Lower lobe of right lung (tissue), 2 donors: Measurements from ENCODE around the gene DUSP1. TPM values are rescaled to one million over a fixed set of nuclear protein-coding genes. Genes with fewer than 3 reads are reported as not detected.

Source experiments
- ATAC-seq, 2 donors: fragments of 200-7000 bp; cut with Tn5 transposase; one replicate each; pipeline ENCODE4 v1.9.1; 2020 to 2022; ENCODE audit warnings: mild to moderate bottlenecking in 2 of 2, moderate library complexity in 2 of 2
- DNase-seq: peaks from one replicate; pipeline ENCODE4 v3.0.0-alpha.2; 2020
- H3K27ac ChIP-seq: fragments of 200-600 bp; one replicate; pipeline ENCODE4 v1.8.0; 2022
- H3K27me3 ChIP-seq: fragments of 200-600 bp; one replicate; pipeline ENCODE4 v1.8.0; 2022; ENCODE audit warnings: low read depth
- H3K36me3 ChIP-seq: fragments of 200-600 bp; one replicate; pipeline ENCODE4 v1.8.0; 2022; ENCODE audit warnings: mild to moderate bottlenecking
- H3K4me1 ChIP-seq: fragments of 200-600 bp; one replicate; pipeline ENCODE4 v1.8.0; 2022
- H3K4me3 ChIP-seq: fragments of 200-600 bp; one replicate; pipeline ENCODE4 v1.8.0; 2022; ENCODE audit warnings: mild to moderate bottlenecking
- H3K9me3 ChIP-seq: fragments of 200-600 bp; one replicate; pipeline ENCODE4 v1.8.0; 2022
- intact Hi-C: fragments of 100-400 bp; cut with DNase I; formaldehyde crosslinking; loops from one replicate; pipeline ENCODE4 v1.11.0; 2022
- total RNA-seq: library from RNA; stranded (reverse); fragmentation: NEBNext Ultra II Directional; extraction: Animal tissue kit (Norgen Biotek cat#: 25700); gene quantifications from one replicate; pipeline ENCODE4 v1.2.1, GENCODE V29; 2021
- TF ChIP-seq, protein P1 (sequence below): fragments of 200-600 bp; IDR thresholded peaks from one replicate; pipeline ENCODE4 v1.8.0; 2022; ENCODE audit warnings: antibody characterized with exemption, mild to moderate bottlenecking
- donor health status: DM: no; HTN: yes; CAD: no; lungs with severe emphysema.

The DUSP1 gene
- total RNA-seq, 1 donor from 2014 or later: 367 TPM

DNA sequence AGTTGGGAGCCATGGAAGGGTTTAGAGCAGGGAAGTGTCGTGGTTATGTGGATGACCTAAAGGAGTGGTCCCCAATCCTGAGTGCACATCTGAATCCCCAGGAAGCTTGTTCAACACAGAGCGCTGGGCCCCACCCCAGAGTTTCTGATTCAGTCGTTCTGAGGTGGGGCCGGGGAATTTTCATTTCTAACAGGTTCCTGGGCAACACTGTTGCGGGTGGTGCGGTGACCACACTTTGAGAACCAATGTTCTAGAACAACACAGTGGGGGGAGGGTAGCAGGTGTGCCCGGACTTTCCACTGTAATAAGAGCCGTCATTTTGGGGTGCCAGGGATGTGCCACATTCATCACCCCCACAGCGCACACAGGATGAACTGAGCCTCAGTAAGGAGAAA is 39.3 kb downstream of the DUSP1 start:
- H3K9me3 ChIP-seq: no peaks in the 10 kb centered on the region
- no peak overlapping the region for H3K4me3 ChIP-seq
- no peaks in the 10 kb centered on the region for H3K36me3 ChIP-seq
- DNase-seq (no peak), ATAC-seq (no peak)
- H3K27me3 ChIP-seq: no peaks in the 10 kb centered on the region
- TF ChIP-seq, protein P1, sequence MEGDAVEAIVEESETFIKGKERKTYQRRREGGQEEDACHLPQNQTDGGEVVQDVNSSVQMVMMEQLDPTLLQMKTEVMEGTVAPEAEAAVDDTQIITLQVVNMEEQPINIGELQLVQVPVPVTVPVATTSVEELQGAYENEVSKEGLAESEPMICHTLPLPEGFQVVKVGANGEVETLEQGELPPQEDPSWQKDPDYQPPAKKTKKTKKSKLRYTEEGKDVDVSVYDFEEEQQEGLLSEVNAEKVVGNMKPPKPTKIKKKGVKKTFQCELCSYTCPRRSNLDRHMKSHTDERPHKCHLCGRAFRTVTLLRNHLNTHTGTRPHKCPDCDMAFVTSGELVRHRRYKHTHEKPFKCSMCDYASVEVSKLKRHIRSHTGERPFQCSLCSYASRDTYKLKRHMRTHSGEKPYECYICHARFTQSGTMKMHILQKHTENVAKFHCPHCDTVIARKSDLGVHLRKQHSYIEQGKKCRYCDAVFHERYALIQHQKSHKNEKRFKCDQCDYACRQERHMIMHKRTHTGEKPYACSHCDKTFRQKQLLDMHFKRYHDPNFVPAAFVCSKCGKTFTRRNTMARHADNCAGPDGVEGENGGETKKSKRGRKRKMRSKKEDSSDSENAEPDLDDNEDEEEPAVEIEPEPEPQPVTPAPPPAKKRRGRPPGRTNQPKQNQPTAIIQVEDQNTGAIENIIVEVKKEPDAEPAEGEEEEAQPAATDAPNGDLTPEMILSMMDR: no peak
- intact Hi-C loops: no loop called here
- peak overlapping the region; percentile 97 for H3K27ac ChIP-seq
- H3K4me1 ChIP-seq: peaks cover 30% of the 10 kb centered on the region

DNA sequence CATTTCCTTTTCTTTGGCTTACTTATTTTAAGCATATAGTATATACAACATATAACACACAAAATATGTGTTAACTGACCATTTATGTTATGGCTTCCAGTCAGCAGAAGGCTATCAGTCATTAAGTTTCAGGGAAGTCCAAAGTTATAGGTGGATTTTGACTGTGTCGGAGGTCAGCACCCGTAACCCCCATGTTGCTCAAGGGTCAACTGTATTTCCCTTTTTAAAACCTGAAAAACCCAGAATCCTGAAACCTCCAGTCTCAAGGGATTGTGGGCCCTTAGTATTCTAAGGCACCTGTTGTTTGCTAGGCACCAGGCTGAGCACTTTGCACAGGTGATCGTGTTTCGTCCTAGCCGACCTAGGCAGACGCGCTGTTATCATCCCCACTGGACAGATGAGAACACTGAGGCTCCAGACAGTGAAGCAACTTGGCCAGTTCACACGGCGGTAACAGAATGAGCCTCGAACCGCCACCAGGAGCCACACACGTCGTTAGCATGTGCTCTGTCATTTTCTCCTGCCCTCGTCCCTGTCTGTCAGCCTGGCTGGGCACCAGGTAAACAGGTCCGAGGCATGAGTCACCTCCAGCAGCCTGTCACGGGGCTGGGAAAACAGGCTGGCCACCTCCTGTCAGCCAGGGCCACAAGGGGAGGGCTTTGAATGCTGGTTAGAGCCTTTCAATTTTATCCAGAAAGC is 39.9 kb downstream of the DUSP1 start:
- Histone ChIP-seq H3K4me1 (peaks cover 30% of the 10 kb centered on the region), H3K9me3 (no peaks in the 10 kb centered on the region), H3K27ac (peak overlapping the region; percentile 97), H3K27me3 (no peaks in the 10 kb centered on the region), H3K36me3 (no peaks in the 10 kb centered on the region), H3K4me3 (no peak overlapping the region)
- intact Hi-C loops: no loop called here
- TF ChIP-seq, protein P1: no peak
- DNase-seq (peak; percentile 75), ATAC-seq (peak; percentile 60 to 64)

GRCh38 chr5:172730222-172730621 is 40.8 kb downstream of the DUSP1 start:
- no peak for DNase-seq
- TF ChIP-seq, protein P1: no peak
- no peaks in the 10 kb centered on the region for H3K9me3 ChIP-seq

GRCh38 chr5:172729588-172729987 is 41.4 kb downstream of the DUSP1 start:
- intact Hi-C loops: no loop called here
- Histone ChIP-seq H3K27me3 (no peaks in the 10 kb centered on the region), H3K4me1 (peaks cover 29% of the 10 kb centered on the region), H3K9me3 (no peaks in the 10 kb centered on the region), H3K4me3 (no peak overlapping the region), H3K36me3 (no peaks in the 10 kb centered on the region), H3K27ac (no peak overlapping the region)
- no peak for ATAC-seq
- DNase-seq: no peak
- TF ChIP-seq, protein P1: no peak

More at GRCh38 chr5:172730222-172730621, 40.8 kb downstream of the DUSP1 start:
- H3K4me1 ChIP-seq: peaks cover 30% of the 10 kb centered on the region
- intact Hi-C loops: no loop called here
- no peaks in the 10 kb centered on the region for H3K36me3 ChIP-seq
- ATAC-seq: no peak
- H3K4me3 ChIP-seq: no peak overlapping the region
- no peak overlapping the region for H3K27ac ChIP-seq
- no peaks in the 10 kb centered on the region for H3K27me3 ChIP-seq

DNA sequence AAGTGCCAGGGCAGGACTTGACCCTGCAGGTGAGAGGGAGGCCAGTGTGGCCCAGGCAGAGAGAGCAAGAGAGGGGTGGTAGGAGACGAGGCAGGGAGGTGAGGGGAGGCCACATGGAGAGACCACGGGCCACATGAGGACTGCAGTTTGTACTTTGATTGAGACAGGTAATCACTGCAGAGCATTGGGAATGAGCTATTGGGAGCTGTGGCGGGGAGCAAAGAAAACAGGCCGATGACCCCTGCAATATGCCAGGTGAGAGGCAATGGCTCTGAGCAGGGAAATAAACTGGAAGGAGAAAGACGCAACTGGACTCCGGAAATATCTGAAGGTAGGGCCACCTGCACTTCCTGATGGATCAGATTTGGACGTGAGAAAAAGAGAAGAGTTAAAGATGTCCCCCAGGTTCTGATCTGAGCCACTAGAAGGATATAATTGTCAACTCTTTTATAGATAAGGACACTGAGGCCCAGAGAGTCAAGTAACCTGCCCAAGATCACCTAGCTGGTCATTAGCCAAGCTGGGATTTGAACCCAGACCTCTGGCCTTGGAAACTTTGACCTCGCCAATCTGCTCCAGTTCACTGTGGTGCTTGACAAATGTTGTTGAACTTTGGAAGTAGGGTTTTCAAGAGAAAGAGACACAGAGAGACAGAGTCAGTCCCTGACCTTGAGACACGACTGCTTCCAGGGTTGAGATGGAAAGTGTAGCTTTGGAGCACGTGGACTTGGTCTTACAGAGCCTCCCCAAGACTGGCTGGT is 42.3 kb downstream of the DUSP1 start:
- no peak overlapping the region for H3K4me3 ChIP-seq
- H3K9me3 ChIP-seq: no peaks in the 10 kb centered on the region
- intact Hi-C loops: no loop called here
- TF ChIP-seq, protein P1: no peak
- no peaks in the 10 kb centered on the region for H3K36me3 ChIP-seq
- H3K4me1 ChIP-seq: peaks cover 19% of the 10 kb centered on the region
- no peak overlapping the region for H3K27ac ChIP-seq
- H3K27me3 ChIP-seq: no peaks in the 10 kb centered on the region
- DNase-seq (no peak), ATAC-seq (no peak)
